ENCODE results near the gene DHX36. TPM values are rescaled to one million over a fixed set of nuclear protein-coding genes. Genes with fewer than 3 reads are reported as not detected.

DHX36 gene
- total RNA-seq, 1 donor = 117 TPM

- no peaks in the 10 kb centered on the region for H3K27me3 ChIP-seq (ENCODE audit: insufficient read depth, low read length)
- H3K4me1 ChIP-seq (ENCODE audit: insufficient read depth, low read length) = peaks cover 13% of the 10 kb centered on the region
- no peaks in the 10 kb centered on the region for H3K9me3 ChIP-seq (ENCODE audit: low read depth, low read length)
- no peak overlapping the region for H3K4me3 ChIP-seq (ENCODE audit: low read length)
Observed at GRCh38 chr3:154314152-154314551, 10.1 kb downstream of the DHX36 start.

GRCh38 chr3:154310840-154311239 is 13.4 kb downstream of the DHX36 start:
- Histone ChIP-seq H3K27me3 (ENCODE audit: insufficient read depth, low read length) (no peaks in the 10 kb centered on the region), H3K4me1 (ENCODE audit: insufficient read depth, low read length) (no peaks in the 10 kb centered on the region), H3K4me3 (ENCODE audit: low read length) (no peak overlapping the region), H3K9me3 (ENCODE audit: low read depth, low read length) (no peaks in the 10 kb centered on the region)

- H3K4me1 ChIP-seq (ENCODE audit: insufficient read depth, low read length) = no peaks in the 10 kb centered on the region
- H3K27me3 ChIP-seq (ENCODE audit: insufficient read depth, low read length) = no peaks in the 10 kb centered on the region
- no peaks in the 10 kb centered on the region for H3K9me3 ChIP-seq (ENCODE audit: low read depth, low read length)
- no peak overlapping the region for H3K4me3 ChIP-seq (ENCODE audit: low read length)
Observed at GRCh38 chr3:154307363-154307762, 16.9 kb downstream of the DHX36 start.

- Histone ChIP-seq H3K9me3 (ENCODE audit: low read depth, low read length) (no peaks in the 10 kb centered on the region), H3K4me1 (ENCODE audit: insufficient read depth, low read length) (no peaks in the 10 kb centered on the region), H3K27me3 (ENCODE audit: insufficient read depth, low read length) (no peaks in the 10 kb centered on the region), H3K4me3 (ENCODE audit: low read length) (no peak overlapping the region)
Observed at GRCh38 chr3:154304936-154305335, 19.4 kb downstream of the DHX36 start.

GRCh38 chr3:154304116-154304786 is 20.0 kb downstream of the DHX36 start:
- Histone ChIP-seq H3K27me3 (ENCODE audit: insufficient read depth, low read length) (no peaks in the 10 kb centered on the region), H3K9me3 (ENCODE audit: low read depth, low read length) (no peaks in the 10 kb centered on the region), H3K4me3 (ENCODE audit: low read length) (no peak overlapping the region), H3K4me1 (ENCODE audit: insufficient read depth, low read length) (no peaks in the 10 kb centered on the region)

GRCh38 chr3:154301561-154301960 is 22.7 kb downstream of the DHX36 start:
- Histone ChIP-seq H3K9me3 (ENCODE audit: low read depth, low read length) (no peaks in the 10 kb centered on the region), H3K27me3 (ENCODE audit: insufficient read depth, low read length) (no peaks in the 10 kb centered on the region), H3K4me3 (ENCODE audit: low read length) (no peak overlapping the region), H3K4me1 (ENCODE audit: insufficient read depth, low read length) (no peaks in the 10 kb centered on the region)

- Histone ChIP-seq H3K4me3 (ENCODE audit: low read length) (no peak overlapping the region), H3K9me3 (ENCODE audit: low read depth, low read length) (no peaks in the 10 kb centered on the region), H3K4me1 (ENCODE audit: insufficient read depth, low read length) (no peaks in the 10 kb centered on the region), H3K27me3 (ENCODE audit: insufficient read depth, low read length) (no peaks in the 10 kb centered on the region)
Observed at GRCh38 chr3:154294016-154294415, 30.3 kb downstream of the DHX36 start.

GRCh38 chr3:154290187-154290586 is 34.1 kb downstream of the DHX36 start:
- Histone ChIP-seq H3K4me3 (ENCODE audit: low read length) (no peak overlapping the region), H3K27me3 (ENCODE audit: insufficient read depth, low read length) (no peaks in the 10 kb centered on the region), H3K4me1 (ENCODE audit: insufficient read depth, low read length) (no peaks in the 10 kb centered on the region), H3K9me3 (ENCODE audit: low read depth, low read length) (no peaks in the 10 kb centered on the region)

GRCh38 chr3:154285221-154285620 is 39.1 kb downstream of the DHX36 start:
- Histone ChIP-seq H3K4me1 (ENCODE audit: insufficient read depth, low read length) (no peaks in the 10 kb centered on the region), H3K27me3 (ENCODE audit: insufficient read depth, low read length) (no peaks in the 10 kb centered on the region), H3K4me3 (ENCODE audit: low read length) (no peak overlapping the region)

GRCh38 chr3:154280161-154280560 is 44.1 kb downstream of the DHX36 start:
- H3K4me3 ChIP-seq (ENCODE audit: low read length) = no peak overlapping the region

More at GRCh38 chr3:154285221-154285620, 39.1 kb downstream of the DHX36 start:
- no peaks in the 10 kb centered on the region for H3K9me3 ChIP-seq (ENCODE audit: low read depth, low read length)

GRCh38 chr3:154275965-154276364 is 48.3 kb downstream of the DHX36 start:
- Histone ChIP-seq H3K4me3 (ENCODE audit: low read length) (no peak overlapping the region), H3K27me3 (ENCODE audit: insufficient read depth, low read length) (no peaks in the 10 kb centered on the region), H3K9me3 (ENCODE audit: low read depth, low read length) (no peaks in the 10 kb centered on the region), H3K4me1 (ENCODE audit: insufficient read depth, low read length) (no peaks in the 10 kb centered on the region)

More at GRCh38 chr3:154280161-154280560, 44.1 kb downstream of the DHX36 start:
- H3K27me3 ChIP-seq (ENCODE audit: insufficient read depth, low read length) = no peaks in the 10 kb centered on the region
- no peaks in the 10 kb centered on the region for H3K9me3 ChIP-seq (ENCODE audit: low read depth, low read length)
- no peaks in the 10 kb centered on the region for H3K4me1 ChIP-seq (ENCODE audit: insufficient read depth, low read length)

GRCh38 chr3:154275292-154275691 is 49.0 kb downstream of the DHX36 start:
- Histone ChIP-seq H3K4me1 (ENCODE audit: insufficient read depth, low read length) (no peaks in the 10 kb centered on the region), H3K9me3 (ENCODE audit: low read depth, low read length) (no peaks in the 10 kb centered on the region), H3K4me3 (ENCODE audit: low read length) (no peak overlapping the region), H3K27me3 (ENCODE audit: insufficient read depth, low read length) (no peaks in the 10 kb centered on the region)

- H3K9me3 ChIP-seq (ENCODE audit: low read depth, low read length) = no peaks in the 10 kb centered on the region
- no peak overlapping the region for H3K4me3 ChIP-seq (ENCODE audit: low read length)
- no peaks in the 10 kb centered on the region for H3K4me1 ChIP-seq (ENCODE audit: insufficient read depth, low read length)
- H3K27me3 ChIP-seq (ENCODE audit: insufficient read depth, low read length) = no peaks in the 10 kb centered on the region
Observed at GRCh38 chr3:154274348-154274747, 49.9 kb downstream of the DHX36 start.

- no peak overlapping the region for H3K4me3 ChIP-seq (ENCODE audit: low read length)
- no peaks in the 10 kb centered on the region for H3K9me3 ChIP-seq (ENCODE audit: low read depth, low read length)
- H3K27me3 ChIP-seq (ENCODE audit: insufficient read depth, low read length) = no peaks in the 10 kb centered on the region
- no peaks in the 10 kb centered on the region for H3K4me1 ChIP-seq (ENCODE audit: insufficient read depth, low read length)
Observed at GRCh38 chr3:154273381-154273780, 50.9 kb downstream of the DHX36 start.

- Histone ChIP-seq H3K4me3 (ENCODE audit: low read length) (no peak overlapping the region), H3K27me3 (ENCODE audit: insufficient read depth, low read length) (no peaks in the 10 kb centered on the region), H3K9me3 (ENCODE audit: low read depth, low read length) (no peaks in the 10 kb centered on the region), H3K4me1 (ENCODE audit: insufficient read depth, low read length) (no peaks in the 10 kb centered on the region)
Observed at GRCh38 chr3:154254527-154254926, 69.8 kb downstream of the DHX36 start.
